Testis (tissue), 3 donors: ENCODE data around the gene ZFYVE28. TPM values are rescaled to one million over a fixed set of nuclear protein-coding genes. Genes with fewer than 3 reads are reported as not detected.

Source experiments
- DNase-seq: peaks from one replicate; pipeline ENCODE4 v3.0.0-alpha.2; 2019
- H3K27ac ChIP-seq, 2 donors: fragments of 200-600 bp; sonication (generic); one replicate each; pipeline ENCODE4 v1.5.1; 2019
- H3K27me3 ChIP-seq: fragments of 200-600 bp; sonication (generic); one replicate; pipeline ENCODE4 v1.5.1; 2019
- H3K36me3 ChIP-seq: fragments of 200-600 bp; sonication (generic); one replicate; pipeline ENCODE4 v1.5.1; 2017; ENCODE audit warnings: low read depth; ENCODE audit errors: missing control alignments
- H3K4me1 ChIP-seq: fragments of 200-600 bp; sonication (generic); one replicate; pipeline ENCODE4 v1.5.1; 2019
- H3K4me3 ChIP-seq, 2 donors: fragments of 200-600 bp; sonication (generic); one replicate each; pipeline ENCODE4 v1.5.1; 2017 to 2019
- H3K9me3 ChIP-seq: fragments of 200-600 bp; sonication (generic); one replicate; pipeline ENCODE4 v1.5.1; 2017
- POLR2A ChIP-seq: fragments of 450-650 bp; IDR thresholded peaks from one replicate; pipeline ENCODE4 v1.6.1; 2017; ENCODE audit warnings: antibody characterized with exemption, mild to moderate bottlenecking, moderate library complexity
- WGBS, 2 donors: methylation state at CpG; one replicate each; pipeline ENCODE4 v1.1.5; 2018; 5-methylcytosine and 5-hydroxymethylcytosine counted together
- intact Hi-C: fragments of 100-400 bp; cut with DNase I; formaldehyde crosslinking; loops from one replicate; pipeline ENCODE4 v1.15.1; 2023; ENCODE audit warnings: low total_unique reads
- polyA plus RNA-seq: library from polyadenylated mRNA; stranded (reverse); fragments of 350-450 nt; fragmentation: Illumina TruSeq; extraction: RNeasy Lipid Tissue Mini Kit (QIAGEN cat#74804); gene quantifications from one replicate; pipeline ENCODE4 v1.2.3, GENCODE V29; 2014; ENCODE audit warnings: low read depth, low replicate concordance; ENCODE audit not compliant: insufficient read depth
- total RNA-seq, 2 donors: library from RNA; depleted of rRNA; stranded (reverse); fragments of >200 nt; gene quantifications; one replicate each; pipeline ENCODE4 v1.2.3, GENCODE V29; 2016
- TF ChIP-seq, protein P1 (sequence below), 3 experiments: fragments of 450-650 bp in 2 of 3; fragments of 200-600 bp in 1 of 3; sonication (generic) in 1 of 3; IDR thresholded peaks; one replicate each; pipeline ENCODE4 v1.5.1; 2016 to 2019; ENCODE audit warnings: antibody characterized with exemption in 3 of 3, mild to moderate bottlenecking in 2 of 3, moderate library complexity in 1 of 3

ZFYVE28 gene
- total and polyA plus RNA-seq, 3 donors from 2014 or later: 14.7 to 55.3 (median 40.5) TPM

DNA sequence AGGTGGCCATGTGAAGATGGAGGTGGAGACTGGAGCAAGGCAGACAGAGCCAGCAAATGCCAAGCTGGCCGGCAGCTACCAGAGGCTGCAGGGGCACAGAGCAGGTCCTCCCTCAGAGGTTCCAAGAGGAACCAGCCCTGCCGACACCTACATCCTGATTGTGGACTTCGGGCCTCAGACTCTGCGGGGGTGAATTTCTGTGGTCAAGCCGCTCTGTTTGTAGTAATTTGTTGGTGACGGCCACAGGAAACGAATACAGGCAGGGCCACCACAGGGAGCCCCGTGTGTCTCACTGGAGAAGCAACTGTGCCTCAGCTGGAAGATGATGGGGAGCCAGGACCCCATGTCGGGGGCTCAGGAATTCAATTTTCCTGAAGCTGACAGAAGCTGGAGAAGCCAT, 28.3 kb downstream of the ZFYVE28 start:
- Histone ChIP-seq H3K4me1 (peaks cover 22% of the 10 kb centered on the region), H3K27me3 (no peaks in the 10 kb centered on the region), H3K27ac (no peak overlapping the region), H3K36me3 (no peaks in the 10 kb centered on the region), H3K9me3 (no peaks in the 10 kb centered on the region), H3K4me3 (no peak overlapping the region)
- TF ChIP-seq, protein P1, sequence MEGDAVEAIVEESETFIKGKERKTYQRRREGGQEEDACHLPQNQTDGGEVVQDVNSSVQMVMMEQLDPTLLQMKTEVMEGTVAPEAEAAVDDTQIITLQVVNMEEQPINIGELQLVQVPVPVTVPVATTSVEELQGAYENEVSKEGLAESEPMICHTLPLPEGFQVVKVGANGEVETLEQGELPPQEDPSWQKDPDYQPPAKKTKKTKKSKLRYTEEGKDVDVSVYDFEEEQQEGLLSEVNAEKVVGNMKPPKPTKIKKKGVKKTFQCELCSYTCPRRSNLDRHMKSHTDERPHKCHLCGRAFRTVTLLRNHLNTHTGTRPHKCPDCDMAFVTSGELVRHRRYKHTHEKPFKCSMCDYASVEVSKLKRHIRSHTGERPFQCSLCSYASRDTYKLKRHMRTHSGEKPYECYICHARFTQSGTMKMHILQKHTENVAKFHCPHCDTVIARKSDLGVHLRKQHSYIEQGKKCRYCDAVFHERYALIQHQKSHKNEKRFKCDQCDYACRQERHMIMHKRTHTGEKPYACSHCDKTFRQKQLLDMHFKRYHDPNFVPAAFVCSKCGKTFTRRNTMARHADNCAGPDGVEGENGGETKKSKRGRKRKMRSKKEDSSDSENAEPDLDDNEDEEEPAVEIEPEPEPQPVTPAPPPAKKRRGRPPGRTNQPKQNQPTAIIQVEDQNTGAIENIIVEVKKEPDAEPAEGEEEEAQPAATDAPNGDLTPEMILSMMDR (IDR thresholded peaks at IDR 0.05): no peak
- TF ChIP-seq POLR2A: no peak
- DNase-seq: no peak
- intact Hi-C loops: no loop called here
- 73 to 81% methylated on average over 9 of the region's 9 CpGs for WGBS, 2 donors

DNA sequence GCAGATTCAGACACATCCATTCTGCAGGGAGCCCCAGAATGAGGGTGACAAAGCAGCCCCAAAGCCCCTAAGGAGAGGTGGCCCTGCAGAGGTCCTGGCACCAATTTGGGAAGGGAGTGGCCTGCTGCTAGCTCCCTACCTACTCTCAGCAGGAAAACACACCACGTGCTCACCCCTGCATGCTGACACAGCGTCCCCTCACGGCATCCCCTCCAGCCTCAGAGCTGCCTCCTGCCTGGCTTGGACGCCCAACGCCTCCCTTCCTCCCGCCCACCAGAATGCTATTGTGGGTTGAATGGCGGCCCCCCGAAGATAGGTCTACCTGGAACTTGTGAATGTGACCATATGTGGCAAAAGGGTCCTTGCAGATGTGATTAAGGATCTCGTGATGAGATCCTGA, 28.8 kb downstream of the ZFYVE28 start:
- no peak for TF ChIP-seq POLR2A
- TF ChIP-seq, protein P1 (IDR thresholded peaks at IDR 0.05): no peak
- H3K36me3 ChIP-seq: no peaks in the 10 kb centered on the region
- peaks cover 22% of the 10 kb centered on the region for H3K4me1 ChIP-seq
- no peaks in the 10 kb centered on the region for H3K27me3 ChIP-seq
- 89 to 93% methylated on average over 7 to 9 of the region's 9 CpGs for WGBS, 2 donors
- DNase-seq: no peak
- intact Hi-C loops: no loop called here
- H3K4me3 ChIP-seq: no peak overlapping the region
- no peaks in the 10 kb centered on the region for H3K9me3 ChIP-seq
- H3K27ac ChIP-seq: no peak overlapping the region

DNA sequence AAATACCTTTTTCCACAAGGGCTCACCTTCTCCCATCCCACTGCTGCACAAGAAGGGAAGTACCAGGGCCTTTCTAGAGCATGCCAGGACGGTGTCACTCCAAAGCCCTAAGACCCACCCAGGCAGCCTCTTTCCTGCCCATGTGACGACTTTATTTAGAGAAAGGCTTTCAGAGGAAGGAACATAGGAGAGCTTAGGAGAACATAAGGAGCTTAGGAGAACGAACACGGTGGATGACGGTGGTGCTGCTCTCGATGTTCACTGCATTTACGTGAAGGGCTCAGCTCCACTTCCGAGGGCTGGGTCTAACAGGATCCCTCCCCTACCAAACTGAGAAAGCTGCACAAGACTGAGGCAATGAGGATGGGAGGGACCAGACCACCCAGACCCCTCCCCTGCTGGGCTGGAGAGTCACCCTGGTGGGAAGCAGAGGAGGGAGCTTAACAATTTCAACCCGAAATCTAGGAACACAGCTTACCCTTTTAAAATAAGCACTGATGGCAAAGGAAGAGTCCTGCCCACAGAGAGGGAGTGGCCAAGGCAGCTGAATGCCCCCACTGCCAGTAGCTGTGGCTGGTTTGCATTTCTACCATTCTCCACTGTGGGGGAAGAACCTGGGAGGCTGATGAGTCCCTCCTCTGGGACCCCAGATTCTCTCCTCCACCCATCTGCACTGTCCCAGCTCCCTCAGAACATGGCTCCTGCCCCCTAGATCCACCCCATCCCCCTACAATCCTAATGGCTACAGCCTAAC, 29.8 kb downstream of the ZFYVE28 start:
- Histone ChIP-seq H3K4me3 (no peak overlapping the region), H3K27me3 (no peaks in the 10 kb centered on the region), H3K4me1 (peaks cover 16% of the 10 kb centered on the region), H3K27ac (no peak overlapping the region), H3K9me3 (no peaks in the 10 kb centered on the region), H3K36me3 (no peaks in the 10 kb centered on the region)
- intact Hi-C loops: no loop called here
- WGBS, 2 donors: 50 to 55% methylated on average over 9 of the region's 9 CpGs
- TF ChIP-seq, protein P1 (IDR thresholded peaks at IDR 0.05): no peak
- TF ChIP-seq POLR2A: no peak
- DNase-seq: no peak

- intact Hi-C loops: no loop called here
- 89 to 93% methylated on average over 7 to 12 of the region's 12 CpGs for WGBS, 2 donors
- no peaks in the 10 kb centered on the region for H3K36me3 ChIP-seq
- H3K27me3 ChIP-seq: no peaks in the 10 kb centered on the region
- H3K4me1 ChIP-seq: peaks cover 13% of the 10 kb centered on the region
- H3K9me3 ChIP-seq: no peaks in the 10 kb centered on the region
- H3K4me3 ChIP-seq: no peak overlapping the region
- no peak for TF ChIP-seq POLR2A
- TF ChIP-seq, protein P1 (IDR thresholded peaks at IDR 0.05): no peak
- no peak overlapping the region for H3K27ac ChIP-seq
- DNase-seq: no peak
These were observed 30.6 kb downstream of the ZFYVE28 start for GRCh38 chr4:2387829-2388228.

GRCh38 chr4:2387218-2387617, 31.2 kb downstream of the ZFYVE28 start:
- H3K4me1 ChIP-seq: peaks cover 9% of the 10 kb centered on the region
- no peaks in the 10 kb centered on the region for H3K27me3 ChIP-seq
- peak; percentile 68 for DNase-seq
- intact Hi-C loops: no loop called here
- TF ChIP-seq POLR2A: no peak
- TF ChIP-seq, protein P1 (IDR thresholded peaks at IDR 0.05): no peak
- no peaks in the 10 kb centered on the region for H3K9me3 ChIP-seq
- H3K4me3 ChIP-seq: peak overlapping the region in 1 of 2 donors; percentile 50
- H3K27ac ChIP-seq: no peak overlapping the region
- 67 to 84% methylated on average over 1 to 17 of the region's 17 CpGs for WGBS, 2 donors
- H3K36me3 ChIP-seq: no peaks in the 10 kb centered on the region
